Erythroblast (primary cell): Measurements from ENCODE around the gene RNF144A.

ENCODE experiments used
- GATA1 ChIP-seq: IDR thresholded peaks from 2 replicates; pipeline ENCODE4 v1.6.1; 2011; ENCODE audit warnings: low read depth, mild to moderate bottlenecking, control low read depth, low read length, moderate library complexity
- POLR2A ChIP-seq: IDR thresholded peaks from 2 replicates; pipeline ENCODE4 v1.6.1; 2011; ENCODE audit warnings: mild to moderate bottlenecking, low read length

GRCh38 chr2:6956566-6956965, 39.4 kb downstream of the RNF144A start:
- TF ChIP-seq POLR2A, result no peak
- no peak for TF ChIP-seq GATA1
